Naive thymus-derived CD4-positive, alpha-beta T cell (primary cell): Measurements from ENCODE around the gene LAMA3. TPM values are rescaled to one million over a fixed set of nuclear protein-coding genes. Genes with fewer than 3 reads are reported as not detected.

ENCODE experiments used
- ATAC-seq: fragments of 150-1000 bp; cut with Tn5 transposase; 2 replicates; pipeline ENCODE4 v1.10.0; 2021; ENCODE audit warnings: mild to moderate bottlenecking, moderate library complexity
- CTCF ChIA-PET: fragments of 350-600 bp; sonication (Branson Sonifier 250); formaldehyde crosslinking; loops from one replicate; lab custom pipeline; 2021; ENCODE audit warnings: antibody characterized with exemption; lab: Charles Lee
- POLR2A ChIA-PET: fragments of 350-600 bp; sonication (Branson Sonifier 250); formaldehyde crosslinking; loops from one replicate; lab custom pipeline; 2021; ENCODE audit warnings: antibody characterized with exemption, inconsistent platforms; lab: Charles Lee
- DNase-seq, 9 donors: peaks; one replicate each; pipeline versions ENCODE4 v3.0.0 to v3.0.0-alpha.2; 2020 to 2022; ENCODE audit warnings: mixed read lengths in 1 of 9
- H3K27ac ChIP-seq: one replicate; pipeline ENCODE4 v1.7.0; 2013; ENCODE audit warnings: mild to moderate bottlenecking, low read depth, low read length, moderate library complexity
- H3K27me3 ChIP-seq, 2 donors: one replicate each; pipeline ENCODE4 v1.7.0; 2013; ENCODE audit warnings: low read length in 2 of 2, mild to moderate bottlenecking in 2 of 2, moderate library complexity in 2 of 2; ENCODE audit not compliant: control insufficient read depth in 2 of 2, insufficient read depth in 2 of 2
- H3K36me3 ChIP-seq, 3 experiments: 1 replicate in 2 of 3; 2 replicates in 1 of 3; pipeline ENCODE4 v1.7.0; 2013; ENCODE audit warnings: low read length in 3 of 3, mild to moderate bottlenecking in 3 of 3, moderate library complexity in 1 of 3; ENCODE audit not compliant: insufficient read depth in 3 of 3, control insufficient read depth in 2 of 3
- H3K4me1 ChIP-seq, 2 donors: one replicate each; pipeline ENCODE4 v1.7.0; 2013; ENCODE audit warnings: low read length in 2 of 2, mild to moderate bottlenecking in 2 of 2, moderate library complexity in 1 of 2; ENCODE audit not compliant: control insufficient read depth in 2 of 2, insufficient read depth in 2 of 2
- H3K4me3 ChIP-seq: 2 replicates; pipeline ENCODE4 v1.7.0; 2013; ENCODE audit warnings: mild to moderate bottlenecking, low read length
- H3K9me3 ChIP-seq, 3 experiments: 1 replicate in 2 of 3; 2 replicates in 1 of 3; pipeline ENCODE4 v1.7.0; 2013; ENCODE audit warnings: low read length in 3 of 3; ENCODE audit not compliant: control insufficient read depth in 2 of 3
- H3K27ac Mint-ChIP-seq, 9 donors: one replicate each; pipeline ENCODE4 v1.8.0; 2020 to 2022; ENCODE audit warnings: mixed read lengths in 9 of 9, mild to moderate bottlenecking in 8 of 9, moderate library complexity in 5 of 9, inconsistent platforms in 2 of 9
- H3K27me3 Mint-ChIP-seq, 5 donors: one replicate each; pipeline ENCODE4 v1.8.0; 2021 to 2022; ENCODE audit warnings: mixed read lengths in 5 of 5, mild to moderate bottlenecking in 1 of 5
- H3K36me3 Mint-ChIP-seq, 5 donors: one replicate each; pipeline ENCODE4 v1.8.0; 2020 to 2022; ENCODE audit warnings: mixed read lengths in 5 of 5, mild to moderate bottlenecking in 3 of 5, inconsistent platforms in 1 of 5
- H3K4me1 Mint-ChIP-seq, 7 donors: one replicate each; pipeline ENCODE4 v1.8.0; 2020 to 2022; ENCODE audit warnings: mixed read lengths in 7 of 7, mild to moderate bottlenecking in 3 of 7, inconsistent platforms in 1 of 7
- H3K4me3 Mint-ChIP-seq, 10 donors: one replicate each; pipeline ENCODE4 v1.8.0; 2020 to 2022; ENCODE audit warnings: mild to moderate bottlenecking in 10 of 10, mixed read lengths in 10 of 10, moderate library complexity in 6 of 10, inconsistent platforms in 2 of 10
- H3K9me3 Mint-ChIP-seq, 11 donors: one replicate each; pipeline ENCODE4 v1.8.0; 2020 to 2022; ENCODE audit warnings: mixed read lengths in 11 of 11, mild to moderate bottlenecking in 4 of 11, inconsistent platforms in 1 of 11, moderate library complexity in 1 of 11
- intact Hi-C, 2 donors: fragments of 100-400 bp; cut with micrococcal nuclease; formaldehyde crosslinking; loops; one replicate each; pipeline ENCODE4 v1.15.1; 2023
- polyA plus RNA-seq, 2 donors: library from polyadenylated mRNA; unstranded; fragments of 300-500 nt; fragmentation: Illumina TruSeq; gene quantifications; one replicate each; pipeline ENCODE4 v1.2.3, GENCODE V29; 2021
- total RNA-seq, 6 experiments: library from RNA in 5 of 6; stranded (reverse) in 5 of 6; gene quantifications; 1 replicate in 5 of 6; 2 replicates in 1 of 6; pipeline ENCODE4 v1.2.3 and lab custom pipeline; 2021 to 2026

LAMA3 gene
- total and polyA plus RNA-seq, 7 experiments from 2014 or later = 0.22 TPM; not detected in 6

DNA sequence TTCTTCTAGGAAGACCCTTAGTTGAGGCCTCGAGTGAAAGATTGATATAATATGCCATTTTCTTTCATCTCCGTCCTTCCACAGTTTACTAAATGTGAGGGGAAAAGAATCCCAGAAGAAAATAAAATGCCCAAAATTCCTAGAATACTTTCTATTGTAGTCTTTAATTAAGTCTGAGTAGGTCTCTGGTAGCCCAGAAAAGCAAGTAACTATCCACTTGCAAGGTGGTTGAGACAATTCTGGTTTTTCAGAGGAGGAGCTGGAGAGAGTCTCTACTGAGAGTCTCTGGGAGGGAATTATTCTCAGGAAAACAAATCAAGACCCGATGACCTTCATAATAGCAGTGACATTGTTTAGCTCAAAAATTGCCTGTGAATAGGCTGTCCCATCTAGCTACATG is 261.4 kb downstream of the LAMA3 start:
- no peak overlapping the region for H3K27ac ChIP-seq
- H3K4me1 Mint-ChIP-seq = peaks cover 0 to 13% (median 6%) of the 10 kb centered on the region in 7 donors
- H3K36me3 Mint-ChIP-seq = no peaks in the 10 kb centered on the region
- no peaks in the 10 kb centered on the region for H3K9me3 ChIP-seq
- H3K9me3 Mint-ChIP-seq = no peaks in the 10 kb centered on the region
- peaks cover 0 to 9% of the 10 kb centered on the region in 2 donors for H3K4me1 ChIP-seq
- POLR2A ChIA-PET = interaction anchor here (1.0 kb wide), 1 partner anchor 17 kb away, joined by 3 read pairs; no protein-coding TSS in a partner anchor
- intact Hi-C loops = no loop called here
- DNase-seq (no peak), ATAC-seq (no peak)
- H3K4me3 Mint-ChIP-seq = no peak overlapping the region
- no peaks in the 10 kb centered on the region for H3K27me3 ChIP-seq
- H3K27me3 Mint-ChIP-seq = peaks cover 0 to 43% (median 0%) of the 10 kb centered on the region in 5 donors
- H3K4me3 ChIP-seq = no peak overlapping the region
- no peaks in the 10 kb centered on the region for H3K36me3 ChIP-seq
- peak overlapping the region in 1 of 9 donors; percentile 12 for H3K27ac Mint-ChIP-seq
- CTCF ChIA-PET = interaction anchor here (1.6 kb wide), 1 partner anchor 11 kb away, joined by 8 read pairs; no protein-coding TSS in a partner anchor

DNA sequence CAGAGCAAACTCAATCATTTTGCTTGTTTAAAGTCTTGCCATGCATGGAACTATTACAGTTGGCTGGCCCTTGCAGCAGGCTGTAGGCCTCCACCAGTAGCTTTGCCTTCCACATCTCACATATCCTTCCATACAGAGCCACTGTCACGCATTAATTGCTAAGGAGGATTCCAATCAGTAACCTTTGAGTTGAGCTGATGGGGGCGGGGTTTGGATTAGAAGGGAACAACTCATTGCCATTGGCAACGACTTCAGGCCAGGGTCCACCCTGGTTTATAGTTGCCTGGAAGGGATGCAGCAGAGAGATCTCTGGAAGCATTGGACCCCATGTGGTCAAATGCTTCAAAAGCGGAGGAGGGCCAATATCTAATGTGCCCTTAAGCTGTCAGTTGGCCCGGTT is 262.0 kb downstream of the LAMA3 start:
- POLR2A ChIA-PET = interaction anchor here (1.0 kb wide), 1 partner anchor 18 kb away, joined by 3 read pairs; no protein-coding TSS in a partner anchor

DNA sequence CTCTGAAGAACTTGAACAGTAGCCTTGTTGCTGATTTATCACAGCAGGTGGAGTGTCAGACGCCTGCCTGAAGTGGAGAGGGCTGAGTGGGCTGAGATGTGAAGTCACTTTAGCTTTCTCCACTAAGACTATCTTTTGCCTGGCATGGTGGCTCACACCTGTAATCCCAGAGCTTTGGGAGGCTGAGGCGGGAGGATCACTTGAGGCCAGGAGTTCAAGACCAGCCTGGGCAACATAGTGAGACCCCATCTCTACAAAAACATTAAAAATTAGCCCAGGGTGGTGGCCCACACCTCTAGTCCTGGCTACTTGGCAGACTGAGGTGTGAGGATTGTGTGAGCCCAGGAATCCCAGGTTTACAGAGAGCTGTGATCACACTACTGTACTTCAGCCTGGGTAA is 264.7 kb downstream of the LAMA3 start:
- ChIA-PET CTCF (no interaction called here), POLR2A (interaction anchor here (0.6 kb wide), 1 partner anchor 51 kb away, joined by 3 read pairs; no protein-coding TSS in a partner anchor)
- Mint-ChIP-seq H3K9me3 (no peaks in the 10 kb centered on the region), H3K4me3 (no peak overlapping the region), H3K27ac (no peak overlapping the region), H3K36me3 (no peaks in the 10 kb centered on the region), H3K27me3 (peaks cover 0 to 53% (median 0%) of the 10 kb centered on the region in 5 donors), H3K4me1 (peaks cover 0 to 13% (median 5%) of the 10 kb centered on the region in 7 donors)
- Histone ChIP-seq H3K9me3 (no peaks in the 10 kb centered on the region), H3K36me3 (no peaks in the 10 kb centered on the region), H3K4me1 (peaks cover 0 to 9% of the 10 kb centered on the region in 2 donors), H3K27me3 (no peaks in the 10 kb centered on the region), H3K4me3 (no peak overlapping the region), H3K27ac (no peak overlapping the region)
- DNase-seq (no peak), ATAC-seq (no peak)
- intact Hi-C loops = no loop called here

More for the DNA sequence above, 262.0 kb downstream of the LAMA3 start:
- Mint-ChIP-seq H3K4me3 (no peak overlapping the region), H3K27me3 (peaks cover 0 to 45% (median 0%) of the 10 kb centered on the region in 5 donors), H3K36me3 (no peaks in the 10 kb centered on the region), H3K9me3 (no peaks in the 10 kb centered on the region), H3K27ac (no peak overlapping the region), H3K4me1 (peaks cover 0 to 13% (median 6%) of the 10 kb centered on the region in 7 donors)
- Histone ChIP-seq H3K4me1 (peaks cover 0 to 9% of the 10 kb centered on the region in 2 donors), H3K27ac (no peak overlapping the region), H3K36me3 (no peaks in the 10 kb centered on the region), H3K9me3 (no peaks in the 10 kb centered on the region), H3K4me3 (no peak overlapping the region), H3K27me3 (no peaks in the 10 kb centered on the region)
- ATAC-seq (no peak), DNase-seq (no peak)
- CTCF ChIA-PET = interaction anchor here (1.6 kb wide), 1 partner anchor 12 kb away, joined by 8 read pairs; no protein-coding TSS in a partner anchor
- intact Hi-C loops = no loop called here

- peaks cover 0 to 2% (median 0%) of the 10 kb centered on the region in 7 donors for H3K4me1 Mint-ChIP-seq
- Histone ChIP-seq H3K4me1 (no peaks in the 10 kb centered on the region), H3K36me3 (no peaks in the 10 kb centered on the region), H3K4me3 (no peak overlapping the region), H3K27ac (no peak overlapping the region), H3K27me3 (no peaks in the 10 kb centered on the region), H3K9me3 (no peaks in the 10 kb centered on the region)
- no peak overlapping the region for H3K27ac Mint-ChIP-seq
- no peak for DNase-seq
- no peak for ATAC-seq
- CTCF ChIA-PET = interaction anchor here (1.4 kb wide), 1 partner anchor 12 kb away, joined by 3 read pairs; no protein-coding TSS in a partner anchor
- POLR2A ChIA-PET = interaction anchor here (1.2 kb wide), 1 partner anchor 14 kb away, joined by 3 read pairs; no protein-coding TSS in a partner anchor
- no peaks in the 10 kb centered on the region for H3K36me3 Mint-ChIP-seq
- H3K4me3 Mint-ChIP-seq = no peak overlapping the region
- peaks cover 0 to 55% (median 0%) of the 10 kb centered on the region in 5 donors for H3K27me3 Mint-ChIP-seq
- intact Hi-C loops = no loop called here
- no peaks in the 10 kb centered on the region for H3K9me3 Mint-ChIP-seq
Measured at GRCh38 chr18:23956483-23956882, 267.2 kb downstream of the LAMA3 start.

GRCh38 chr18:23958036-23958435 is 268.8 kb downstream of the LAMA3 start:
- Mint-ChIP-seq H3K4me1 (no peaks in the 10 kb centered on the region), H3K27ac (no peak overlapping the region), H3K4me3 (no peak overlapping the region), H3K27me3 (peaks cover 0 to 47% (median 0%) of the 10 kb centered on the region in 5 donors), H3K36me3 (no peaks in the 10 kb centered on the region), H3K9me3 (no peaks in the 10 kb centered on the region)
- H3K36me3 ChIP-seq = no peaks in the 10 kb centered on the region
- ATAC-seq (no peak), DNase-seq (no peak)
- POLR2A ChIA-PET = no interaction called here
- H3K4me3 ChIP-seq = no peak overlapping the region
- H3K4me1 ChIP-seq = no peaks in the 10 kb centered on the region
- no peaks in the 10 kb centered on the region for H3K9me3 ChIP-seq
- H3K27me3 ChIP-seq = no peaks in the 10 kb centered on the region
- CTCF ChIA-PET = no interaction called here
- no peak overlapping the region for H3K27ac ChIP-seq
- intact Hi-C loops = no loop called here

GRCh38 chr18:23963443-23964165 is 274.4 kb downstream of the LAMA3 start:
- H3K27me3 ChIP-seq = no peaks in the 10 kb centered on the region
- no peaks in the 10 kb centered on the region for H3K36me3 ChIP-seq
- POLR2A ChIA-PET = no interaction called here
- DNase-seq = no peak
- H3K4me3 Mint-ChIP-seq = no peak overlapping the region
- peaks cover 0 to 18% (median 0%) of the 10 kb centered on the region in 5 donors for H3K27me3 Mint-ChIP-seq
- intact Hi-C loops = loop anchor here (1.0 to 5.0 kb wide), 4 partner anchors 46 to 156 kb away; no protein-coding TSS in a partner anchor
- H3K4me3 ChIP-seq = no peak overlapping the region
- no peaks in the 10 kb centered on the region for H3K9me3 Mint-ChIP-seq
- no peak for ATAC-seq
- H3K27ac ChIP-seq = no peak overlapping the region
- peaks cover 24 to 31% of the 10 kb centered on the region in 2 donors for H3K4me1 ChIP-seq
- peaks cover 0 to 1% (median 0%) of the 10 kb centered on the region in 5 donors for H3K36me3 Mint-ChIP-seq
- peaks cover 30 to 45% (median 43%) of the 10 kb centered on the region in 7 donors for H3K4me1 Mint-ChIP-seq
- peak overlapping the region in 5 of 9 donors; percentile 69 to 91 (median 78) for H3K27ac Mint-ChIP-seq
- CTCF ChIA-PET = no interaction called here
- H3K9me3 ChIP-seq = no peaks in the 10 kb centered on the region
